Measurements from ENCODE around the gene RIPPLY3. TPM values are rescaled to one million over a fixed set of nuclear protein-coding genes. Genes with fewer than 3 reads are reported as not detected.

RIPPLY3 gene
- total RNA-seq, 1 donor from 2014 or later, result 86.4 TPM

GRCh38 chr21:36974851-36975192 is 31.7 kb upstream of the RIPPLY3 start:
- no peak overlapping the region for H3K27ac Mint-ChIP-seq (ENCODE audit: unreplicated experiment)

GRCh38 chr21:36976228-36976861 is 30.2 kb upstream of the RIPPLY3 start:
- Mint-ChIP-seq H3K4me3 (ENCODE audit: unreplicated experiment) (no peak overlapping the region), H3K27ac (ENCODE audit: unreplicated experiment) (no peak overlapping the region), H3K36me3 (ENCODE audit: low read depth, unreplicated experiment) (peaks cover 4% of the 10 kb centered on the region), H3K27me3 (ENCODE audit: unreplicated experiment) (peaks cover 2% of the 10 kb centered on the region), H3K9me3 (ENCODE audit: unreplicated experiment) (no peaks in the 10 kb centered on the region), H3K4me1 (ENCODE audit: unreplicated experiment) (peaks cover 33% of the 10 kb centered on the region)
- no peak for DNase-seq (ENCODE audit: low spot score)
- TF ChIP-seq CTCF (IDR thresholded peaks at IDR 0.05; ENCODE audit: unreplicated experiment), result no peak

More at GRCh38 chr21:36974851-36975192, 31.7 kb upstream of the RIPPLY3 start:
- no peak for DNase-seq (ENCODE audit: low spot score)
- Mint-ChIP-seq H3K27me3 (ENCODE audit: unreplicated experiment) (no peaks in the 10 kb centered on the region), H3K9me3 (ENCODE audit: unreplicated experiment) (no peaks in the 10 kb centered on the region), H3K4me3 (ENCODE audit: unreplicated experiment) (no peak overlapping the region), H3K4me1 (ENCODE audit: unreplicated experiment) (peaks cover 26% of the 10 kb centered on the region), H3K36me3 (ENCODE audit: low read depth, unreplicated experiment) (peaks cover 4% of the 10 kb centered on the region)
- TF ChIP-seq CTCF (IDR thresholded peaks at IDR 0.05; ENCODE audit: unreplicated experiment), result no peak

- TF ChIP-seq CTCF (IDR thresholded peaks at IDR 0.05; ENCODE audit: unreplicated experiment), result peak; percentile 75
- Mint-ChIP-seq H3K27ac (ENCODE audit: unreplicated experiment) (peak overlapping the region; percentile 61), H3K4me1 (ENCODE audit: unreplicated experiment) (peaks cover 33% of the 10 kb centered on the region), H3K27me3 (ENCODE audit: unreplicated experiment) (peaks cover 2% of the 10 kb centered on the region), H3K4me3 (ENCODE audit: unreplicated experiment) (no peak overlapping the region), H3K36me3 (ENCODE audit: low read depth, unreplicated experiment) (peaks cover 4% of the 10 kb centered on the region), H3K9me3 (ENCODE audit: unreplicated experiment) (no peaks in the 10 kb centered on the region)
- peak; percentile 53 for DNase-seq (ENCODE audit: low spot score)
Measured at GRCh38 chr21:36976882-36977651, 29.4 kb upstream of the RIPPLY3 start.

GRCh38 chr21:36980280-36981048 is 26.0 kb upstream of the RIPPLY3 start:
- no peaks in the 10 kb centered on the region for H3K36me3 Mint-ChIP-seq (ENCODE audit: low read depth, unreplicated experiment)
- DNase-seq (ENCODE audit: low spot score), result peak; percentile 38
- TF ChIP-seq CTCF (IDR thresholded peaks at IDR 0.05; ENCODE audit: unreplicated experiment), result no peak
- peak overlapping the region; percentile 87 for H3K4me3 Mint-ChIP-seq (ENCODE audit: unreplicated experiment)
- H3K27ac Mint-ChIP-seq (ENCODE audit: unreplicated experiment), result peak overlapping the region; percentile 76
- H3K4me1 Mint-ChIP-seq (ENCODE audit: unreplicated experiment), result peaks cover 27% of the 10 kb centered on the region
- peaks cover 2% of the 10 kb centered on the region for H3K27me3 Mint-ChIP-seq (ENCODE audit: unreplicated experiment)
- no peaks in the 10 kb centered on the region for H3K9me3 Mint-ChIP-seq (ENCODE audit: unreplicated experiment)

Data from endothelial cell (in vitro differentiated cells).